Measurements from ENCODE around the gene RSL24D1. TPM values are rescaled to one million over a fixed set of nuclear protein-coding genes. Genes with fewer than 3 reads are reported as not detected.

Gene RSL24D1
- total and polyA plus RNA-seq, 2 experiments from 2014 or later = 43.1 to 96.7 TPM

GRCh38 chr15:55222588-55222987 is 25.8 kb upstream of the RSL24D1 start:
- TF ChIP-seq CTCF (IDR thresholded peaks at IDR 0.05; ENCODE audit: poor library complexity) = no peak
- TF ChIP-seq EZH2 (IDR thresholded peaks at IDR 0.05; ENCODE audit: borderline replicate concordance) = no peak
- no peak for TF ChIP-seq EZH2phosphoT487 (IDR thresholded peaks at IDR 0.05; ENCODE audit: low read depth, severe bottlenecking, unreplicated experiment)
- H3K9me3 ChIP-seq (ENCODE audit: low read depth) = no peaks in the 10 kb centered on the region
- H3K4me2 ChIP-seq = no peak overlapping the region
- H3K9me2 ChIP-seq (replicated peaks; ENCODE audit: insufficient read depth) = no peaks in the 10 kb centered on the region
- H3K4me1 ChIP-seq (ENCODE audit: insufficient read depth) = peaks cover 10% of the 10 kb centered on the region
- H2AFZ ChIP-seq = no peak overlapping the region
- no peaks in the 10 kb centered on the region for H3K79me2 ChIP-seq
- no peaks in the 10 kb centered on the region for H3K27me3 ChIP-seq
- H3K4me3 ChIP-seq = no peak overlapping the region
- peak overlapping the region; percentile 94 for H3K27ac ChIP-seq
- H4K20me1 ChIP-seq (ENCODE audit: insufficient read depth, poor library complexity, severe bottlenecking) = no peaks in the 10 kb centered on the region
- DNase-seq (ENCODE audit: low spot score) = no peak
- no peaks in the 10 kb centered on the region for H3K36me3 ChIP-seq (replicated peaks; ENCODE audit: insufficient read depth, low read depth)

- Histone ChIP-seq H3K27ac (peak overlapping the region; percentile 94), H3K27me3 (no peaks in the 10 kb centered on the region), H3K4me2 (peak overlapping the region; percentile 9), H2AFZ (no peak overlapping the region), H3K9me3 (ENCODE audit: low read depth) (no peaks in the 10 kb centered on the region), H3K36me3 (replicated peaks; ENCODE audit: insufficient read depth, low read depth) (no peaks in the 10 kb centered on the region), H3K9me2 (replicated peaks; ENCODE audit: insufficient read depth) (no peaks in the 10 kb centered on the region), H3K79me2 (no peaks in the 10 kb centered on the region), H3K4me1 (ENCODE audit: insufficient read depth) (peaks cover 10% of the 10 kb centered on the region), H3K4me3 (no peak overlapping the region), H4K20me1 (ENCODE audit: insufficient read depth, poor library complexity, severe bottlenecking) (no peaks in the 10 kb centered on the region)
- no peak for TF ChIP-seq CTCF (IDR thresholded peaks at IDR 0.05; ENCODE audit: poor library complexity)
- peak; percentile 78 for DNase-seq (ENCODE audit: low spot score)
- WGBS (ENCODE audit: low lambda C conversion rate, missing lambda C conversion rate) = 67% methylated on average over 6 of the region's 6 CpGs
Observed at GRCh38 chr15:55221090-55222011, 24.6 kb upstream of the RSL24D1 start.

- H2AFZ ChIP-seq = no peak overlapping the region
Observed at GRCh38 chr15:55220606-55221005, 23.9 kb upstream of the RSL24D1 start.

More at GRCh38 chr15:55220606-55221005, 23.9 kb upstream of the RSL24D1 start:
- no peaks in the 10 kb centered on the region for H3K79me2 ChIP-seq
- H3K4me1 ChIP-seq (ENCODE audit: insufficient read depth) = peaks cover 10% of the 10 kb centered on the region
- H3K9me3 ChIP-seq (ENCODE audit: low read depth) = no peaks in the 10 kb centered on the region
- H3K36me3 ChIP-seq (replicated peaks; ENCODE audit: insufficient read depth, low read depth) = no peaks in the 10 kb centered on the region
- no peak overlapping the region for H3K4me2 ChIP-seq
- DNase-seq (ENCODE audit: low spot score) = no peak
- TF ChIP-seq CTCF (IDR thresholded peaks at IDR 0.05; ENCODE audit: poor library complexity) (no peak), EZH2phosphoT487 (IDR thresholded peaks at IDR 0.05; ENCODE audit: low read depth, severe bottlenecking, unreplicated experiment) (no peak), EZH2 (IDR thresholded peaks at IDR 0.05; ENCODE audit: borderline replicate concordance) (no peak)
- H3K9me2 ChIP-seq (replicated peaks; ENCODE audit: insufficient read depth) = no peaks in the 10 kb centered on the region
- H4K20me1 ChIP-seq (ENCODE audit: insufficient read depth, poor library complexity, severe bottlenecking) = no peaks in the 10 kb centered on the region
- no peak overlapping the region for H3K4me3 ChIP-seq
- H3K27ac ChIP-seq = peak overlapping the region; percentile 94
- no peaks in the 10 kb centered on the region for H3K27me3 ChIP-seq
